ENCODE measurements around the gene CRISP2.
"Not testable (repeated sequence)": the region's sequence is repeated elsewhere in the genome, so short reads cannot be mapped to it uniquely, and the experiment has no call there.

The CRISP2 gene

GRCh38 chr6:49676671-49677281 lies 36.6 kb downstream of the CRISP2 start:
- DNase-seq (ENCODE audit: low read depth), result no peak
- TF ChIP-seq CTCF (IDR thresholded peaks at IDR 0.05; ENCODE audit: low read depth, low read length, missing control alignments), result no peak
- no peak overlapping the region for H3K4me3 ChIP-seq (ENCODE audit: low read depth, low read length)

DNA sequence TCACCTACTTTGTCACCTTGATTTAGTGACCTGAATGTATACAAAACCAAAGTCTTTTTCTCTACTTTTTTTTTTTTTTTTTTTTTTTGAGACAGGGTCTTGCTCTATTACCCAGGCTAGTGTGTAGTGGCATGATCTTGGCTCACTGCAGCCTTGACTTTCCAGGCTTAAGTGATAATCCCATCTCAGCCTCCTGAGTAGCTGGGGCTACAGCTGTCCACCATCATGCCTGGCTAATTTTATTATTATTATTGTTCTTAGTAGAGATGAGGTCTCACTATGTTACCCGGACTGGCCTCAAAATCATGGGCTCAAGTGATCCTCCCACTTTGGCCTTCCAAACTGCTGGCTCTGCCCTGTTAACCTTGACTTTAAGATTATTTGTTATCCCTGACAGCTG lies 37.5 kb downstream of the CRISP2 start:
- no peak overlapping the region for H3K4me3 ChIP-seq (ENCODE audit: low read depth, low read length)
- TF ChIP-seq CTCF (IDR thresholded peaks at IDR 0.05; ENCODE audit: low read depth, low read length, missing control alignments), result no peak
- DNase-seq (ENCODE audit: low read depth), result no peak

GRCh38 chr6:49668083-49668511 lies 45.2 kb downstream of the CRISP2 start:
- TF ChIP-seq CTCF (IDR thresholded peaks at IDR 0.05; ENCODE audit: low read depth, low read length, missing control alignments), result no peak
- H3K4me3 ChIP-seq (ENCODE audit: low read depth, low read length), result no peak overlapping the region
- no peak for DNase-seq (ENCODE audit: low read depth)

- no peak for TF ChIP-seq CTCF (IDR thresholded peaks at IDR 0.05; ENCODE audit: low read depth, low read length, missing control alignments)
- no peak overlapping the region for H3K4me3 ChIP-seq (ENCODE audit: low read depth, low read length)
- DNase-seq (ENCODE audit: low read depth), result no peak
These were observed 46.2 kb downstream of the CRISP2 start for GRCh38 chr6:49666930-49667757.

GRCh38 chr6:49666480-49666879 lies 46.9 kb downstream of the CRISP2 start:
- DNase-seq (ENCODE audit: low read depth), result no peak
- TF ChIP-seq CTCF (IDR thresholded peaks at IDR 0.05; ENCODE audit: low read depth, low read length, missing control alignments), result no peak

GRCh38 chr6:49664817-49665216 lies 48.5 kb downstream of the CRISP2 start:
- TF ChIP-seq CTCF (IDR thresholded peaks at IDR 0.05; ENCODE audit: low read depth, low read length, missing control alignments), result no peak
- H3K4me3 ChIP-seq (ENCODE audit: low read depth, low read length), result no peak overlapping the region
- no peak for DNase-seq (ENCODE audit: low read depth)

More at GRCh38 chr6:49666480-49666879, 46.9 kb downstream of the CRISP2 start:
- H3K4me3 ChIP-seq (ENCODE audit: low read depth, low read length), result no peak overlapping the region

DNA sequence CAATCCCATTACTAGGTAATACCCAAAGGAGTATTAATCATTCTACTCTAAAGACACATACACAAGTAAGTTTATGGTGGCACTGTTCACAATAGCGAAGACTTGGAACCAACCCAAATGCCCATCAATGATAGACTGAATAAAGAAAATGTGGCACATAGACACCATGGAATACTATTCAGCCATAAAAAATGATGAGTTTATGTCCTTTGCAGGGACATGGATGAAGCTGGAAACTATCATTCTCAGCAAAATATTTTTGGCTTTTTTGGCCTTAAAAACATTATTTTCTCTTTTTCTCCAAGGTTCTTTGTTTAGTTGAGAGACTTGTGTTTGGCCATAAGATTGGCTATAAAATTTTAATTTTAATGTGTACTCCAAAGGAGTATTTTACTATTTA lies 49.3 kb downstream of the CRISP2 start:
- DNase-seq (ENCODE audit: low read depth); H3K4me3 ChIP-seq (ENCODE audit: low read depth, low read length): not testable (repeated sequence)
